Measurements from ENCODE around the gene POLR3H.

- TF ChIP-seq TAF1 (IDR thresholded peaks at IDR 0.05; ENCODE audit: low read depth), result no peak
- TF ChIP-seq NFIC (IDR thresholded peaks at IDR 0.05), result no peak
- no peak for TF ChIP-seq RAD21 (IDR thresholded peaks at IDR 0.05; ENCODE audit: low read depth)
- TF ChIP-seq YY1 (IDR thresholded peaks at IDR 0.05; ENCODE audit: low read depth), result no peak
- TF ChIP-seq EP300 (IDR thresholded peaks at IDR 0.05; ENCODE audit: borderline replicate concordance), result no peak
- no peak for TF ChIP-seq MAX (IDR thresholded peaks at IDR 0.05)
- TF ChIP-seq TEAD4 (IDR thresholded peaks at IDR 0.05), result no peak
- no peak for TF ChIP-seq CEBPB (IDR thresholded peaks at IDR 0.05)
- TF ChIP-seq, protein P1, sequence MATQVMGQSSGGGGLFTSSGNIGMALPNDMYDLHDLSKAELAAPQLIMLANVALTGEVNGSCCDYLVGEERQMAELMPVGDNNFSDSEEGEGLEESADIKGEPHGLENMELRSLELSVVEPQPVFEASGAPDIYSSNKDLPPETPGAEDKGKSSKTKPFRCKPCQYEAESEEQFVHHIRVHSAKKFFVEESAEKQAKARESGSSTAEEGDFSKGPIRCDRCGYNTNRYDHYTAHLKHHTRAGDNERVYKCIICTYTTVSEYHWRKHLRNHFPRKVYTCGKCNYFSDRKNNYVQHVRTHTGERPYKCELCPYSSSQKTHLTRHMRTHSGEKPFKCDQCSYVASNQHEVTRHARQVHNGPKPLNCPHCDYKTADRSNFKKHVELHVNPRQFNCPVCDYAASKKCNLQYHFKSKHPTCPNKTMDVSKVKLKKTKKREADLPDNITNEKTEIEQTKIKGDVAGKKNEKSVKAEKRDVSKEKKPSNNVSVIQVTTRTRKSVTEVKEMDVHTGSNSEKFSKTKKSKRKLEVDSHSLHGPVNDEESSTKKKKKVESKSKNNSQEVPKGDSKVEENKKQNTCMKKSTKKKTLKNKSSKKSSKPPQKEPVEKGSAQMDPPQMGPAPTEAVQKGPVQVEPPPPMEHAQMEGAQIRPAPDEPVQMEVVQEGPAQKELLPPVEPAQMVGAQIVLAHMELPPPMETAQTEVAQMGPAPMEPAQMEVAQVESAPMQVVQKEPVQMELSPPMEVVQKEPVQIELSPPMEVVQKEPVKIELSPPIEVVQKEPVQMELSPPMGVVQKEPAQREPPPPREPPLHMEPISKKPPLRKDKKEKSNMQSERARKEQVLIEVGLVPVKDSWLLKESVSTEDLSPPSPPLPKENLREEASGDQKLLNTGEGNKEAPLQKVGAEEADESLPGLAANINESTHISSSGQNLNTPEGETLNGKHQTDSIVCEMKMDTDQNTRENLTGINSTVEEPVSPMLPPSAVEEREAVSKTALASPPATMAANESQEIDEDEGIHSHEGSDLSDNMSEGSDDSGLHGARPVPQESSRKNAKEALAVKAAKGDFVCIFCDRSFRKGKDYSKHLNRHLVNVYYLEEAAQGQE (IDR thresholded peaks at IDR 0.05; ENCODE audit: low read depth), result no peak
Measured at GRCh38 chr22:41487037-41487935, 57.0 kb downstream of the POLR3H start.
